NT2/D1 (cell line): ENCODE measurements around the gene TNFAIP8.

ENCODE experiments used
- YY1 ChIP-seq: IDR thresholded peaks from 2 replicates; pipeline ENCODE4 v1.6.1; 2011; ENCODE audit not compliant: insufficient read length, insufficient read depth
- ZNF274 ChIP-seq: IDR thresholded peaks from 2 replicates; pipeline ENCODE4 v1.6.1; 2011; ENCODE audit warnings: mild to moderate bottlenecking, low read depth, low read length

- TF ChIP-seq ZNF274 (no peak), YY1 (no peak)
Measured at GRCh38 chr5:119374901-119375300, 19.1 kb downstream of the TNFAIP8 start.
